Measurements from ENCODE around the gene TMEM200B.
A peak's percentile ranks its signal among the peaks of the same experiment; 100 is the strongest.
"Not testable (repeated sequence)": the region's sequence is repeated elsewhere in the genome, so short reads cannot be mapped to it uniquely, and the experiment has no call there.

Gene TMEM200B

GRCh38 chr1:29096231-29096886, 27.3 kb downstream of the TMEM200B start:
- no peaks in the 10 kb centered on the region for H3K36me3 ChIP-seq (ENCODE audit: insufficient read depth, low read length)
- H3K27me3 ChIP-seq (ENCODE audit: control insufficient read depth in 1 of 2, insufficient read depth in 2 of 2, low read length in 2 of 2), result no peaks in the 10 kb centered on the region
- no peaks in the 10 kb centered on the region for H3K4me1 ChIP-seq (ENCODE audit: insufficient read depth, low read length)
- H3K9ac ChIP-seq (ENCODE audit: low read length), result no peak overlapping the region
- H3K4me3 ChIP-seq (ENCODE audit: low read depth in 1 of 2, low read length in 2 of 2), result no peak overlapping the region
- no peak overlapping the region for H3K27ac ChIP-seq (ENCODE audit: low read depth, low read length)
- no peaks in the 10 kb centered on the region for H3K9me3 ChIP-seq (ENCODE audit: low read length)

GRCh38 chr1:29094954-29095353, 28.7 kb downstream of the TMEM200B start:
- H3K4me3 ChIP-seq (ENCODE audit: low read depth in 1 of 2, low read length in 2 of 2), result no peak overlapping the region
- H3K27me3 ChIP-seq (ENCODE audit: control insufficient read depth in 1 of 2, insufficient read depth in 2 of 2, low read length in 2 of 2), result no peaks in the 10 kb centered on the region
- H3K9ac ChIP-seq (ENCODE audit: low read length), result no peak overlapping the region
- peaks cover 6% of the 10 kb centered on the region for H3K4me1 ChIP-seq (ENCODE audit: insufficient read depth, low read length)
- no peak overlapping the region for H3K27ac ChIP-seq (ENCODE audit: low read depth, low read length)
- no peaks in the 10 kb centered on the region for H3K9me3 ChIP-seq (ENCODE audit: low read length)
- H3K36me3 ChIP-seq (ENCODE audit: insufficient read depth, low read length), result no peaks in the 10 kb centered on the region

GRCh38 chr1:29094433-29094832, 29.3 kb downstream of the TMEM200B start:
- Histone ChIP-seq H3K4me1 (ENCODE audit: insufficient read depth, low read length) (peaks cover 6% of the 10 kb centered on the region), H3K27me3 (ENCODE audit: control insufficient read depth in 1 of 2, insufficient read depth in 2 of 2, low read length in 2 of 2) (no peaks in the 10 kb centered on the region), H3K36me3 (ENCODE audit: insufficient read depth, low read length) (no peaks in the 10 kb centered on the region), H3K9me3 (ENCODE audit: low read length) (no peaks in the 10 kb centered on the region), H3K27ac (ENCODE audit: low read depth, low read length) (no peak overlapping the region), H3K4me3 (ENCODE audit: low read depth in 1 of 2, low read length in 2 of 2) (no peak overlapping the region), H3K9ac (ENCODE audit: low read length) (no peak overlapping the region)

GRCh38 chr1:29092704-29093103, 31.0 kb downstream of the TMEM200B start:
- not testable (repeated sequence) for H3K4me3 ChIP-seq (ENCODE audit: low read depth in 1 of 2, low read length in 2 of 2); H3K4me1 ChIP-seq (ENCODE audit: insufficient read depth, low read length); H3K27me3 ChIP-seq (ENCODE audit: control insufficient read depth in 1 of 2, insufficient read depth in 2 of 2, low read length in 2 of 2); H3K27ac ChIP-seq (ENCODE audit: low read depth, low read length); H3K9ac ChIP-seq (ENCODE audit: low read length); H3K9me3 ChIP-seq (ENCODE audit: low read length); H3K36me3 ChIP-seq (ENCODE audit: insufficient read depth, low read length)

- peaks cover 6% of the 10 kb centered on the region for H3K4me1 ChIP-seq (ENCODE audit: insufficient read depth, low read length)
- H3K9me3 ChIP-seq (ENCODE audit: low read length), result no peaks in the 10 kb centered on the region
- no peak overlapping the region for H3K9ac ChIP-seq (ENCODE audit: low read length)
- H3K4me3 ChIP-seq (ENCODE audit: low read depth in 1 of 2, low read length in 2 of 2), result no peak overlapping the region
- no peaks in the 10 kb centered on the region for H3K36me3 ChIP-seq (ENCODE audit: insufficient read depth, low read length)
- H3K27me3 ChIP-seq (ENCODE audit: control insufficient read depth in 1 of 2, insufficient read depth in 2 of 2, low read length in 2 of 2), result no peaks in the 10 kb centered on the region
- no peak overlapping the region for H3K27ac ChIP-seq (ENCODE audit: low read depth, low read length)
Observed at GRCh38 chr1:29090937-29091618, 32.6 kb downstream of the TMEM200B start.

- Histone ChIP-seq H3K4me3 (ENCODE audit: low read depth in 1 of 2, low read length in 2 of 2) (no peak overlapping the region), H3K27me3 (ENCODE audit: control insufficient read depth in 1 of 2, insufficient read depth in 2 of 2, low read length in 2 of 2) (no peaks in the 10 kb centered on the region), H3K27ac (ENCODE audit: low read depth, low read length) (peak overlapping the region; percentile 49), H3K9me3 (ENCODE audit: low read length) (no peaks in the 10 kb centered on the region), H3K9ac (ENCODE audit: low read length) (no peak overlapping the region), H3K4me1 (ENCODE audit: insufficient read depth, low read length) (peaks cover 29% of the 10 kb centered on the region), H3K36me3 (ENCODE audit: insufficient read depth, low read length) (no peaks in the 10 kb centered on the region)
Observed at GRCh38 chr1:29084196-29084521, 39.5 kb downstream of the TMEM200B start.

GRCh38 chr1:29083317-29084195, 40.1 kb downstream of the TMEM200B start:
- Histone ChIP-seq H3K4me1 (ENCODE audit: insufficient read depth, low read length) (peaks cover 29% of the 10 kb centered on the region), H3K36me3 (ENCODE audit: insufficient read depth, low read length) (no peaks in the 10 kb centered on the region), H3K9me3 (ENCODE audit: low read length) (no peaks in the 10 kb centered on the region), H3K9ac (ENCODE audit: low read length) (peak overlapping the region; percentile 7), H3K27me3 (ENCODE audit: control insufficient read depth in 1 of 2, insufficient read depth in 2 of 2, low read length in 2 of 2) (no peaks in the 10 kb centered on the region), H3K4me3 (ENCODE audit: low read depth in 1 of 2, low read length in 2 of 2) (peak overlapping the region in 1 of 2 donors; percentile 30), H3K27ac (ENCODE audit: low read depth, low read length) (peak overlapping the region; percentile 88)

GRCh38 chr1:29082519-29082918, 41.2 kb downstream of the TMEM200B start:
- H3K9ac ChIP-seq (ENCODE audit: low read length), result peak overlapping the region; percentile 7
- H3K36me3 ChIP-seq (ENCODE audit: insufficient read depth, low read length), result no peaks in the 10 kb centered on the region
- H3K4me3 ChIP-seq (ENCODE audit: low read depth in 1 of 2, low read length in 2 of 2), result peak overlapping the region in 1 of 2 donors; percentile 30
- H3K4me1 ChIP-seq (ENCODE audit: insufficient read depth, low read length), result peaks cover 29% of the 10 kb centered on the region
- H3K9me3 ChIP-seq (ENCODE audit: low read length), result no peaks in the 10 kb centered on the region
- no peaks in the 10 kb centered on the region for H3K27me3 ChIP-seq (ENCODE audit: control insufficient read depth in 1 of 2, insufficient read depth in 2 of 2, low read length in 2 of 2)
- peak overlapping the region; percentile 88 for H3K27ac ChIP-seq (ENCODE audit: low read depth, low read length)

- Histone ChIP-seq H3K36me3 (ENCODE audit: insufficient read depth, low read length) (no peaks in the 10 kb centered on the region), H3K9me3 (ENCODE audit: low read length) (no peaks in the 10 kb centered on the region), H3K27ac (ENCODE audit: low read depth, low read length) (peak overlapping the region; percentile 32), H3K27me3 (ENCODE audit: control insufficient read depth in 1 of 2, insufficient read depth in 2 of 2, low read length in 2 of 2) (no peaks in the 10 kb centered on the region), H3K9ac (ENCODE audit: low read length) (no peak overlapping the region), H3K4me1 (ENCODE audit: insufficient read depth, low read length) (peaks cover 29% of the 10 kb centered on the region), H3K4me3 (ENCODE audit: low read depth in 1 of 2, low read length in 2 of 2) (no peak overlapping the region)
Observed at GRCh38 chr1:29081201-29081600, 42.5 kb downstream of the TMEM200B start.

GRCh38 chr1:29079916-29080629, 43.6 kb downstream of the TMEM200B start:
- not testable (repeated sequence) for H3K9ac ChIP-seq (ENCODE audit: low read length); H3K4me3 ChIP-seq (ENCODE audit: low read depth in 1 of 2, low read length in 2 of 2); H3K27me3 ChIP-seq (ENCODE audit: control insufficient read depth in 1 of 2, insufficient read depth in 2 of 2, low read length in 2 of 2); H3K27ac ChIP-seq (ENCODE audit: low read depth, low read length); H3K36me3 ChIP-seq (ENCODE audit: insufficient read depth, low read length); H3K9me3 ChIP-seq (ENCODE audit: low read length)
- peaks cover 29% of the 10 kb centered on the region for H3K4me1 ChIP-seq (ENCODE audit: insufficient read depth, low read length)

- Histone ChIP-seq H3K36me3 (ENCODE audit: insufficient read depth, low read length) (no peaks in the 10 kb centered on the region), H3K4me1 (ENCODE audit: insufficient read depth, low read length) (peaks cover 12% of the 10 kb centered on the region), H3K27ac (ENCODE audit: low read depth, low read length) (no peak overlapping the region), H3K4me3 (ENCODE audit: low read depth in 1 of 2, low read length in 2 of 2) (no peak overlapping the region), H3K9me3 (ENCODE audit: low read length) (no peaks in the 10 kb centered on the region), H3K9ac (ENCODE audit: low read length) (no peak overlapping the region), H3K27me3 (ENCODE audit: control insufficient read depth in 1 of 2, insufficient read depth in 2 of 2, low read length in 2 of 2) (no peaks in the 10 kb centered on the region)
Observed at GRCh38 chr1:29077155-29077554, 46.5 kb downstream of the TMEM200B start.
